Progenitor cell of endocrine pancreas (in vitro differentiated cells): ENCODE results near the gene GPD1L. TPM values are rescaled to one million over a fixed set of nuclear protein-coding genes. Genes with fewer than 3 reads are reported as not detected.
"Not testable (repeated sequence)": the region's sequence is repeated elsewhere in the genome, so short reads cannot be mapped to it uniquely, and the experiment has no call there.

Experiments used
- DNase-seq: peaks from one replicate; pipeline ENCODE4 v3.0.0; 2021; ENCODE audit warnings: low spot score; ENCODE audit not compliant: unreplicated experiment
- H3K27ac Mint-ChIP-seq: 2 replicates; pipeline ENCODE4 v1.8.0; 2021; ENCODE audit warnings: mild to moderate bottlenecking, moderate library complexity, mixed read lengths
- H3K27me3 Mint-ChIP-seq: 2 replicates; pipeline ENCODE4 v1.8.0; 2021; ENCODE audit warnings: mixed read lengths
- H3K36me3 Mint-ChIP-seq: 2 replicates; pipeline ENCODE4 v1.8.0; 2022; ENCODE audit warnings: mixed read lengths; ENCODE audit not compliant: insufficient read depth
- H3K4me1 Mint-ChIP-seq: 2 replicates; pipeline ENCODE4 v1.8.0; 2021; ENCODE audit warnings: low read depth, mixed read lengths
- H3K4me3 Mint-ChIP-seq: 2 replicates; pipeline ENCODE4 v1.8.0; 2021; ENCODE audit warnings: low read depth, mild to moderate bottlenecking, moderate library complexity, mixed read lengths
- H3K9me3 Mint-ChIP-seq: 2 replicates; pipeline ENCODE4 v1.8.0; 2021; ENCODE audit warnings: low read depth, mixed read lengths
- CTCF ChIP-seq: fragments of 200-600 bp; sonication (generic); IDR thresholded peaks from one replicate; pipeline ENCODE4 v1.5.0; 2021; ENCODE audit warnings: antibody characterized with exemption, mild to moderate bottlenecking; ENCODE audit not compliant: unreplicated experiment
- long read RNA-seq: library from polyadenylated mRNA; unstranded; transcript quantifications from one replicate; pipeline ENCODE4 v2.0.0, GENCODE V29; 2020
- total RNA-seq: library from RNA; stranded (reverse); gene quantifications from 2 replicates; pipeline ENCODE4 v1.2.1, GENCODE V29; 2021

The GPD1L gene
- total RNA-seq = 13.0 and 13.8 TPM in 2 replicates
- long read RNA-seq, full-length matches to known transcripts = 9 of 16 reads
- long read RNA-seq, partial matches to known transcripts = 0 of 16 reads
- long read RNA-seq, other reads (novel, unspliced or antisense) = 7 of 16 reads

- peaks cover 4% of the 10 kb centered on the region for H3K36me3 Mint-ChIP-seq
- peak; percentile 87 for DNase-seq
- peak within 1 kb of the TSS; percentile 90 for H3K4me3 Mint-ChIP-seq
- peak within 1 kb of the TSS; percentile 74 for H3K27ac Mint-ChIP-seq
- peaks cover 20% of the 10 kb centered on the region for H3K9me3 Mint-ChIP-seq
- peaks cover 12% of the 10 kb centered on the region for H3K4me1 Mint-ChIP-seq
- peaks cover 28% of the 10 kb centered on the region for H3K27me3 Mint-ChIP-seq
- no peak for TF ChIP-seq CTCF
Observed at GRCh38 chr3:32106132-32106928, at the start of gene GPD1L. TSS of gene GPD1L (plus strand) at chr3:32106620. CDS start at chr3:32106712, 92 bp downstream.

- not testable (repeated sequence) for H3K4me1 Mint-ChIP-seq, H3K4me3 Mint-ChIP-seq, H3K27me3 Mint-ChIP-seq, DNase-seq, H3K27ac Mint-ChIP-seq, H3K36me3 Mint-ChIP-seq, H3K9me3 Mint-ChIP-seq
Observed at GRCh38 chr3:32058465-32058864, 48.0 kb upstream of the GPD1L start.

GRCh38 chr3:32062950-32063582 is 43.4 kb upstream of the GPD1L start:
- H3K4me1 Mint-ChIP-seq = peaks cover 3% of the 10 kb centered on the region
- peaks cover 12% of the 10 kb centered on the region for H3K9me3 Mint-ChIP-seq
- no peak for TF ChIP-seq CTCF
- H3K27ac Mint-ChIP-seq = no peak overlapping the region
- DNase-seq = no peak
- H3K36me3 Mint-ChIP-seq = peaks cover 2% of the 10 kb centered on the region
- H3K27me3 Mint-ChIP-seq = peaks cover 15% of the 10 kb centered on the region
- H3K4me3 Mint-ChIP-seq = no peak overlapping the region

- peaks cover 9% of the 10 kb centered on the region for H3K9me3 Mint-ChIP-seq
- no peak for DNase-seq
- H3K4me3 Mint-ChIP-seq = no peak overlapping the region
- H3K27ac Mint-ChIP-seq = no peak overlapping the region
- TF ChIP-seq CTCF = no peak
- peaks cover 3% of the 10 kb centered on the region for H3K4me1 Mint-ChIP-seq
- H3K27me3 Mint-ChIP-seq = peaks cover 20% of the 10 kb centered on the region
- no peaks in the 10 kb centered on the region for H3K36me3 Mint-ChIP-seq
Observed at GRCh38 chr3:32066686-32067085, 39.7 kb upstream of the GPD1L start.

GRCh38 chr3:32074194-32074593 is 32.2 kb upstream of the GPD1L start:
- not testable (repeated sequence) for DNase-seq, H3K27ac Mint-ChIP-seq, H3K36me3 Mint-ChIP-seq, H3K4me1 Mint-ChIP-seq, H3K27me3 Mint-ChIP-seq, H3K4me3 Mint-ChIP-seq, H3K9me3 Mint-ChIP-seq

GRCh38 chr3:32076566-32076965 is 29.9 kb upstream of the GPD1L start:
- Mint-ChIP-seq H3K27me3 (no peaks in the 10 kb centered on the region), H3K4me3 (no peak overlapping the region), H3K27ac (no peak overlapping the region), H3K9me3 (peaks cover 6% of the 10 kb centered on the region), H3K4me1 (peaks cover 13% of the 10 kb centered on the region), H3K36me3 (peaks cover 2% of the 10 kb centered on the region)
- no peak for DNase-seq
- TF ChIP-seq CTCF = no peak
